SK-N-SH (cell line): ENCODE measurements around the gene PTTG1IP. TPM values are rescaled to one million over a fixed set of nuclear protein-coding genes. Genes with fewer than 3 reads are reported as not detected.

ENCODE experiments used
- CTCF ChIA-PET: fragments of 300-600, 350-600 bp; formaldehyde crosslinking; extraction: SDS; loops from one replicate; lab custom pipeline; 2021; lab: Yijun Ruan, JAX
- POLR2A ChIA-PET: fragments of 350-600 bp; sonication (Branson Sonifier 250); formaldehyde crosslinking; extraction: SDS; loops from one replicate; lab custom pipeline; 2020; ENCODE audit warnings: antibody characterized with exemption, inconsistent platforms; lab: Yijun Ruan, JAX
- DNase-seq: peaks from one replicate; pipeline ENCODE4 v3.0.0; 2012
- H2AFZ ChIP-seq: fragments of 200-600 bp; sonication (generic); 2 replicates; pipeline ENCODE4 v1.8.1; 2016; ENCODE audit warnings: antibody characterized with exemption, mild to moderate bottlenecking, low read depth
- H3F3A ChIP-seq: fragments of 200-600 bp; sonication (generic); replicated peaks from 2 replicates; pipeline ENCODE3; 2016; ENCODE audit warnings: antibody characterized with exemption, mild to moderate bottlenecking; ENCODE audit not compliant: insufficient read depth
- H3K27ac ChIP-seq, 2 experiments: fragments of 200-500 bp in 1 of 2; fragments of 200-600 bp in 1 of 2; sonication (Bioruptor generic) in 1 of 2; sonication (generic), shearing (Covaris generic) in 1 of 2; 2 replicates each; pipeline versions ENCODE4 v1.5.1 to v1.6.1; 2014 to 2016; ENCODE audit warnings: low read depth in 2 of 2, inconsistent platforms in 1 of 2, low read length in 1 of 2, mild to moderate bottlenecking in 1 of 2, mixed read lengths in 1 of 2
- H3K27me3 ChIP-seq: fragments of 200-600 bp; sonication (generic), shearing (Covaris generic); 2 replicates; pipeline ENCODE4 v1.6.1; 2016; ENCODE audit warnings: mixed run types; ENCODE audit not compliant: insufficient read depth
- H3K36me3 ChIP-seq, 2 experiments: fragments of 200-500 bp in 1 of 2; fragments of 200-600 bp in 1 of 2; sonication (Bioruptor generic) in 1 of 2; sonication (generic) in 1 of 2; replicated peaks in 1 of 2; 2 replicates each; pipeline versions ENCODE3 to v1.5.1; 2014 to 2016; ENCODE audit warnings: low read length in 1 of 2, mild to moderate bottlenecking in 1 of 2; ENCODE audit not compliant: insufficient read depth in 2 of 2, control insufficient read depth in 1 of 2
- H3K4me1 ChIP-seq, 2 experiments: fragments of 200-500 bp in 1 of 2; fragments of 200-600 bp in 1 of 2; sonication (Bioruptor generic) in 1 of 2; sonication (generic), shearing (Covaris generic) in 1 of 2; 2 replicates each; pipeline versions ENCODE4 v1.5.1 to v1.6.1; 2014 to 2016; ENCODE audit warnings: low read depth in 1 of 2, low read length in 1 of 2, mixed run types in 1 of 2; ENCODE audit not compliant: insufficient read depth in 2 of 2, control insufficient read depth in 1 of 2
- H3K4me2 ChIP-seq: fragments of 200-600 bp; sonication (generic), shearing (Covaris generic); 2 replicates; pipeline ENCODE4 v1.6.1; 2017; ENCODE audit warnings: mixed run types
- H3K4me3 ChIP-seq, 2 experiments: fragments of 200-500 bp in 1 of 2; fragments of 200-600 bp in 1 of 2; sonication (Bioruptor generic) in 1 of 2; sonication (generic), shearing (Covaris generic) in 1 of 2; 2 replicates each; pipeline versions ENCODE4 v1.5.1 to v1.8.1; 2014 to 2016; ENCODE audit warnings: low read depth in 2 of 2, inconsistent platforms in 1 of 2, low read length in 1 of 2, mild to moderate bottlenecking in 1 of 2, mixed read lengths in 1 of 2, moderate library complexity in 1 of 2
- H3K79me2 ChIP-seq: fragments of 200-600 bp; sonication (generic); 2 replicates; pipeline ENCODE4 v1.8.1; 2017; ENCODE audit warnings: mild to moderate bottlenecking; ENCODE audit not compliant: insufficient read depth
- H3K9ac ChIP-seq: fragments of 200-600 bp; sonication (generic); 2 replicates; pipeline ENCODE4 v1.6.1; 2017; ENCODE audit warnings: mixed run types
- H3K9me2 ChIP-seq: fragments of 200-600 bp; sonication (generic); 2 replicates; pipeline ENCODE4 v1.6.1; 2017; ENCODE audit warnings: mixed run types
- H3K9me3 ChIP-seq: fragments of 200-600 bp; sonication (generic); 2 replicates; pipeline ENCODE4 v1.6.1; 2017; ENCODE audit warnings: mixed run types, mild to moderate bottlenecking, moderate library complexity
- H4K20me1 ChIP-seq: fragments of 200-600 bp; sonication (generic); 2 replicates; pipeline ENCODE4 v1.6.1; 2017; ENCODE audit warnings: mild to moderate bottlenecking, mixed run types; ENCODE audit not compliant: insufficient read depth
- FOXJ3 ChIP-seq: sonication (generic); formaldehyde crosslinking; IDR thresholded peaks from 2 replicates; pipeline ENCODE4 v1.5.1; 2020; ENCODE audit warnings: mild to moderate bottlenecking, missing genetic modification reagents
- FOXM1 ChIP-seq: IDR thresholded peaks from 2 replicates; pipeline ENCODE4 v1.4.0; 2012; ENCODE audit warnings: low read depth, mild to moderate bottlenecking
- GABPA ChIP-seq: IDR thresholded peaks from 2 replicates; pipeline ENCODE4 v1.4.0; 2012; ENCODE audit warnings: low read depth, mild to moderate bottlenecking
- GATA2 ChIP-seq: sonication (generic); formaldehyde crosslinking; IDR thresholded peaks from 2 replicates; pipeline ENCODE4 v1.5.0; 2020; ENCODE audit warnings: mild to moderate bottlenecking, missing genetic modification reagents
- IRF3 ChIP-seq: fragments of 150-350 bp; IDR thresholded peaks from 2 replicates; pipeline ENCODE4 v1.6.1; 2016; ENCODE audit warnings: mild to moderate bottlenecking, low read depth, low read length
- MAX ChIP-seq: IDR thresholded peaks from 2 replicates; pipeline ENCODE4 v1.4.0; 2012; ENCODE audit warnings: low read depth
- MXI1 ChIP-seq: IDR thresholded peaks from 2 replicates; pipeline ENCODE4 v1.6.1; 2012; ENCODE audit warnings: mild to moderate bottlenecking, low read depth, low read length, improper control_type of control experiment
- NFIC ChIP-seq: IDR thresholded peaks from 2 replicates; pipeline ENCODE4 v1.4.0; 2012; ENCODE audit warnings: borderline replicate concordance
- NRF1 ChIP-seq: IDR thresholded peaks from 2 replicates; pipeline ENCODE4 v1.6.1; 2012; ENCODE audit warnings: low read depth, mild to moderate bottlenecking, low read length
- PBX3 ChIP-seq: IDR thresholded peaks from 2 replicates; pipeline ENCODE4; 2012
- POLR2AphosphoS5 ChIP-seq: IDR thresholded peaks from 2 replicates; pipeline ENCODE4 v1.6.1; 2012; ENCODE audit warnings: low read depth, low read length
- RAD21 ChIP-seq: IDR thresholded peaks from 2 replicates; pipeline ENCODE4 v1.6.1; 2012; ENCODE audit warnings: mild to moderate bottlenecking, low read length
- RCOR1 ChIP-seq: fragments of 150-350 bp; IDR thresholded peaks from 2 replicates; pipeline ENCODE4 v1.6.1; 2017; ENCODE audit warnings: antibody characterized with exemption, low read length
- REST ChIP-seq: IDR thresholded peaks from 2 replicates; pipeline ENCODE4 v1.6.1; 2012; ENCODE audit warnings: mild to moderate bottlenecking, low read depth, low read length, moderate library complexity
- SIN3A ChIP-seq: IDR thresholded peaks from 2 replicates; pipeline ENCODE4 v1.6.1; 2012; ENCODE audit warnings: low read depth, mild to moderate bottlenecking, low read length, moderate library complexity, borderline replicate concordance
- SMC3 ChIP-seq: IDR thresholded peaks from 2 replicates; pipeline ENCODE4 v1.6.1; 2012; ENCODE audit warnings: low read depth, low read length, improper control_type of control experiment
- TAF1 ChIP-seq: IDR thresholded peaks from 2 replicates; pipeline ENCODE4 v1.6.1; 2012; ENCODE audit warnings: low read depth, mild to moderate bottlenecking, low read length, moderate library complexity, borderline replicate concordance
- TEAD4 ChIP-seq: IDR thresholded peaks from 2 replicates; pipeline ENCODE4 v1.4.0; 2012; ENCODE audit warnings: mild to moderate bottlenecking, borderline replicate concordance; ENCODE audit not compliant: insufficient read depth
- YY1 ChIP-seq: IDR thresholded peaks from 2 replicates; pipeline ENCODE4 v1.4.0; 2012; ENCODE audit warnings: low read depth, mild to moderate bottlenecking
- WGBS: methylation state at CpG from one replicate; pipeline ENCODE4 v1.1.6; 2017; ENCODE audit warnings: low lambda C conversion rate; 5-methylcytosine and 5-hydroxymethylcytosine counted together
- polyA plus RNA-seq, 3 experiments: library from polyadenylated mRNA; depleted of rRNA; stranded (reverse); fragments of >200 nt; gene quantifications; 2 replicates each; pipeline ENCODE4 v1.2.3, GENCODE V29; 2012

PTTG1IP gene
- polyA plus RNA-seq, 1 of the 3 experiments (the other 2 are of a cell fraction) = 171 TPM

- Histone ChIP-seq H2AFZ (no peak overlapping the region), H3K4me3 (no peak overlapping the region), H3K27ac (no peak overlapping the region), H3K4me1 (peaks cover 13 to 19% of the 10 kb centered on the region in 2 experiments; a peak in 2 of 4 replicates), H3F3A (peaks cover 17% of the 10 kb centered on the region), H3K9ac (no peak overlapping the region), H3K4me2 (no peak overlapping the region), H3K9me3 (no peaks in the 10 kb centered on the region), H3K79me2 (peaks cover 21% of the 10 kb centered on the region), H3K36me3 (no peaks in the 10 kb centered on the region), H3K27me3 (no peaks in the 10 kb centered on the region), H3K9me2 (no peaks in the 10 kb centered on the region), H4K20me1 (peaks cover 9% of the 10 kb centered on the region)
- TF ChIP-seq YY1 (no peak), NRF1 (no peak), TAF1 (no peak), RAD21 (no peak), REST (no peak), PBX3 (no peak), GATA2 (no peak), GABPA (no peak), MXI1 (no peak)
- WGBS = 93% methylated on average over 12 of the region's 12 CpGs
- CTCF ChIA-PET = interaction anchor here (1.0 to 2.2 kb wide), 2 partner anchors 260 kb away, joined by 3 to 7 read pairs; no protein-coding TSS in a partner anchor
- DNase-seq = no peak
- POLR2A ChIA-PET = no interaction called here
Measured at GRCh38 chr21:44876849-44877575, 3.5 kb upstream of the PTTG1IP start.

- TF ChIP-seq FOXJ3 (CRISPR knock-in tag) (no peak), SMC3 (no peak), NFIC (no peak), POLR2AphosphoS5 (no peak), IRF3 (no peak), FOXM1 (no peak), MAX (no peak), RCOR1 (no peak), SIN3A (no peak), MXI1 (no peak), TEAD4 (no peak)
- H3K27ac ChIP-seq = no peak overlapping the region
- H3K79me2 ChIP-seq = peaks cover 38% of the 10 kb centered on the region
- no peaks in the 10 kb centered on the region for H3K9me3 ChIP-seq
- no peak for DNase-seq
- WGBS = 80% methylated on average over 6 of the region's 6 CpGs
- H2AFZ ChIP-seq = no peak overlapping the region
- ChIA-PET POLR2A (no interaction called here), CTCF (interaction anchor here (0.8 to 3.3 kb wide), 6 partner anchors 17 to 261 kb away, joined by 3 to 18 read pairs (median 4); partner anchors contain the start of gene UBE2G2)
- no peaks in the 10 kb centered on the region for H3K9me2 ChIP-seq
- H3K4me3 ChIP-seq = peak overlapping the region in 1 of 2 experiments; percentile 88; a peak in 1 of 4 replicates
- H3K36me3 ChIP-seq = no peaks in the 10 kb centered on the region
- H3K9ac ChIP-seq = no peak overlapping the region
- no peaks in the 10 kb centered on the region for H3K27me3 ChIP-seq
- peak overlapping the region; percentile 85 for H3K4me2 ChIP-seq
- peaks cover 9% of the 10 kb centered on the region for H3F3A ChIP-seq
- H3K4me1 ChIP-seq = peaks cover 13 to 29% of the 10 kb centered on the region in 2 experiments; a peak in 3 of 4 replicates
- H4K20me1 ChIP-seq = peaks cover 26% of the 10 kb centered on the region
Measured at GRCh38 chr21:44875316-44875700, 1.8 kb upstream of the PTTG1IP start.
